ENCODE data around the gene PTPN6. TPM values are rescaled to one million over a fixed set of nuclear protein-coding genes. Genes with fewer than 3 reads are reported as not detected.

The PTPN6 gene
- total and polyA plus RNA-seq, 2 of the 8 experiments (the other 6 are each of a cell fraction or from before 2014, with no cell fraction given): 16.3 to 28.4 TPM

DNA sequence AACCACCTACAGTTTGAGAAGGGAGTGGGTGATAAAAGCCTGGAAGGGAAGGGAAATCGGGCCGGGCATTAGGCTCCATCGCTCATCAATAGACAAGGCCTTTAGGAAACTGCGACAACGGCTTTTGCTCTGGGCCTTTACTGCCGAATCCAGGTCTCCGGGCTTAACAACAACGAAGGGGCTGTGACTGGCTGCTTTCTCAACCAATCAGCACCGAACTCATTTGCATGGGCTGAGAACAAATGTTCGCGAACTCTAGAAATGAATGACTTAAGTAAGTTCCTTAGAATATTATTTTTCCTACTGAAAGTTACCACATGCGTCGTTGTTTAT, 7.8 kb upstream of the PTPN6 start:
- no peak overlapping the region for H2AFZ ChIP-seq (ENCODE audit: low read length)
- peak overlapping the region; percentile 80; the same call in 1 of the 2 replicates for H2BK12ac ChIP-seq (ENCODE audit: low read depth, low read length)
- H3K79me1 ChIP-seq (ENCODE audit: low read depth, low read length): no peaks in the 10 kb centered on the region; the same call in 1 of the 2 replicates
- H2AK5ac ChIP-seq (ENCODE audit: low read depth, low read length): no peak overlapping the region
- peaks cover 2 to 5% of the 10 kb centered on the region in 2 experiments for H4K20me1 ChIP-seq (replicated peaks in 1 of 2; ENCODE audit: control insufficient read depth in 1 of 2, insufficient read depth in 2 of 2, low read length in 2 of 2)
- H2BK5ac ChIP-seq (ENCODE audit: low read depth, low read length): peak overlapping the region; percentile 99
- WGBS, 2 experiments (ENCODE audit: extremely low coverage in 1 of 2, insufficient coverage in 1 of 2, insufficient read length in 1 of 2, insufficient replicate concordance in 2 of 2, low coverage in 1 of 2, low lambda C conversion rate in 2 of 2, missing lambda C conversion rate in 1 of 2): 8% methylated on average over 13 of the region's 13 CpGs; no CpG with 5 or more reads in 1 of the 2 experiments
- peaks cover 11% of the 10 kb centered on the region for H3K23me2 ChIP-seq (ENCODE audit: low read depth, low read length)
- H2BK120ac ChIP-seq (replicated peaks; ENCODE audit: low read depth, low read length): no peak overlapping the region
- H3K36me3 ChIP-seq (ENCODE audit: control insufficient read depth in 2 of 4, insufficient read depth in 4 of 4, low read length in 3 of 4): peaks cover 6 to 16% (median 9%) of the 10 kb centered on the region in 4 experiments; a peak in 7 of 8 replicates
- no peak overlapping the region for H2BK20ac ChIP-seq (ENCODE audit: low read length)
- H3K4ac ChIP-seq (replicated peaks; ENCODE audit: insufficient read length, low read depth, low read length): no peak overlapping the region
- no peak overlapping the region for H3K56ac ChIP-seq (replicated peaks; ENCODE audit: insufficient read length, low read depth, low read length)
- ChIA-PET POLR2A (ENCODE audit: partially characterized antibody) (interaction anchor here (0.6 to 44.0 kb wide), 54 partner anchors 9 to 697 kb away, joined by 3 to 1596 read pairs (median 5); partner anchors contain the start of genes ATN1, C1R, C1RL and CDCA3), CTCF (ENCODE audit: partially characterized antibody) (interaction anchor here (1.0 to 20.2 kb wide), 8 partner anchors 18 to 247 kb away, joined by 3 to 277 read pairs (median 21); partner anchors contain the start of genes ATN1, C1RL, SPSB2 and TPI1)
- peak overlapping the region in 3 of 4 experiments; percentile 57 to 91 (median 80); a peak in 6 of 8 replicates for H3K4me3 ChIP-seq (ENCODE audit: extremely low read depth in 1 of 4, insufficient read depth in 2 of 4, low read depth in 3 of 4, low read length in 4 of 4)
- H3K9me3 ChIP-seq (ENCODE audit: insufficient read depth in 2 of 2, low read depth in 1 of 2, low read length in 1 of 2): no peaks in the 10 kb centered on the region
- no peak overlapping the region for H3K14ac ChIP-seq (ENCODE audit: insufficient read length)
- H4K5ac ChIP-seq (ENCODE audit: insufficient read length, low read depth, low read length): peak overlapping the region; percentile 93
- H3K18ac ChIP-seq (ENCODE audit: extremely low read depth, low read length): peak overlapping the region; percentile 29; the same call in 1 of the 2 replicates
- peak overlapping the region; percentile 39 for H4K8ac ChIP-seq (ENCODE audit: extremely low read depth, insufficient read depth, low read length)
- peak overlapping the region; percentile 56 to 92 for H3K4me2 ChIP-seq (ENCODE audit: insufficient read depth in 1 of 2, low read depth in 2 of 2, low read length in 2 of 2)
- DNase-seq (ENCODE audit: low read depth in 1 of 2, low spot score in 2 of 2): peak in 1 of 2 experiments; percentile 72
- no peak overlapping the region for H2BK15ac ChIP-seq (ENCODE audit: low read length)
- H3K79me2 ChIP-seq (ENCODE audit: control insufficient read depth in 1 of 2, insufficient read depth in 2 of 2, low read length in 2 of 2): no peaks in the 10 kb centered on the region; a peak in 1 of 4 replicates
- H3K9ac ChIP-seq (replicated peaks in 1 of 4; ENCODE audit: extremely low read depth in 1 of 4, low read depth in 3 of 4, low read length in 3 of 4): peak overlapping the region in 3 of 4 experiments; percentile 74 to 91 (median 80); a peak in 6 of 7 replicates
- H3K4me1 ChIP-seq (replicated peaks in 1 of 4; ENCODE audit: control insufficient read depth in 3 of 4, insufficient read depth in 4 of 4, low read length in 3 of 4): peaks cover 6 to 22% (median 19%) of the 10 kb centered on the region in 4 experiments
- no peak for TF ChIP-seq CREB1 (IDR thresholded peaks at IDR 0.05)
- TF ChIP-seq E2F6 (IDR thresholded peaks at IDR 0.05): no peak
- peak; percentile 68; the same call in 1 of the 2 replicates for TF ChIP-seq RFX5 (IDR thresholded peaks at IDR 0.05; ENCODE audit: borderline replicate concordance, low read depth, low read length)
- TF ChIP-seq EGR1 (IDR thresholded peaks at IDR 0.05; ENCODE audit: borderline replicate concordance, low read depth, low read length): no peak
- TF ChIP-seq BCL11A (IDR thresholded peaks at IDR 0.05; ENCODE audit: low read depth in 2 of 2, low read length in 2 of 2): no peak
- TF ChIP-seq TAF1 (IDR thresholded peaks at IDR 0.05; ENCODE audit: low read depth, low read length): peak; percentile 56; the same call in 1 of the 2 replicates
- TF ChIP-seq GTF2F1 (IDR thresholded peaks at IDR 0.05; ENCODE audit: borderline replicate concordance, low read depth, low read length): no peak
- no peak for TF ChIP-seq SIN3A (conservative IDR thresholded peaks at IDR 0.05 in 1 of 2, IDR thresholded peaks at IDR 0.05 in 1 of 2; ENCODE audit: low read depth in 1 of 2, low read length in 2 of 2)
- no peak for TF ChIP-seq POU5F1 (IDR thresholded peaks at IDR 0.05; ENCODE audit: low read depth, low read length)
- TF ChIP-seq RBBP5 (IDR thresholded peaks at IDR 0.05; ENCODE audit: borderline replicate concordance, low read depth, low read length): no peak
- TF ChIP-seq TCF12 (IDR thresholded peaks at IDR 0.05; ENCODE audit: low read depth, low read length): no peak
- TF ChIP-seq FOSL1 (IDR thresholded peaks at IDR 0.05; ENCODE audit: insufficient read depth, low read depth, low read length): no peak
- H3K23ac ChIP-seq (ENCODE audit: insufficient read length): no peak overlapping the region
- H3K27me3 ChIP-seq (replicated peaks in 1 of 4; ENCODE audit: control insufficient read depth in 3 of 4, extremely low read depth in 1 of 4, insufficient read depth in 3 of 4, low read length in 3 of 4): no peaks in the 10 kb centered on the region
- H4K91ac ChIP-seq (replicated peaks; ENCODE audit: insufficient read length, low read length): peak overlapping the region; percentile 26
- FAIRE-seq: peak; percentile 82
- peak overlapping the region; percentile 90 for H3K27ac ChIP-seq (ENCODE audit: low read depth, low read length)
